Measurements from ENCODE around the gene FXYD2.

- TF ChIP-seq CTCF (conservative IDR thresholded peaks at IDR 0.05): no peak
- no peak for TF ChIP-seq ZFX (IDR thresholded peaks at IDR 0.05)
Measured at GRCh38 chr11:117855912-117856651, 31.5 kb upstream of the FXYD2 start.
